Measurements from ENCODE around the gene UBA52.

DNA sequence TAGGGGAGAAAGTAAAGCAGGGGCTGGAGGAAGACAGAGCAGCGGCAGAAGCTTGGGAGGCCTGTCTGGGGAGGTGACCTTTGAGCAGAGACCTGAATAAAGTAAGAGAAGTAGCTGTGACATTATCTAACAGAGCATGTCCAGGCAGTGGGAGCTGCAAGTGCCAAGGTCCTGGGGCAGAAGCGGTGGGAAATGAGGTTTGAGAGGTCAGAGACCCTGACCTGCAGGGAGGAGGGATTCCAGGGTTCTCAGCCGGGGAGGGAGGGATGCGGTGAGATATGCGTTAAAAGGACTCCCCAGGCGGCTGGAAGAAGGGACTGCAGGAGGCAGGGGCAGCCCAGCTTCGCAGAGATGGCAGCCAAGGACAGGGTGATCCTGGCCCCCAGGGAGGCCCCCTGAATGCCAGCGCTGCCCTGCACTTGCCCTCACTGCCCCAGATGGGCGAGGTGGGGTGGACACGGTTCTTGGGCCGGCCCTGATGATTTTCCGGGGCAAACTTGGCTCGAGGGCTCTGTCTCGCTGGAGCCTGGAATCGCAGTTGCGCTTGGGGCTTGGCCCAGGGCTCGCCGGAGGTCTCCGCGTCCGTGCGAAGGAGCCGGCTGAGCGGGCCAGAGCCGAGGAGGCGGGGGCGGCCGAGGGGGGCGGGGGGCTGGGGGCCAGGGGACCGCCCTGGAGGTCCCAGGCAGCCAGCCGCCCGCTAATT is 31.7 kb downstream of the UBA52 start:
- TF ChIP-seq, protein P1, sequence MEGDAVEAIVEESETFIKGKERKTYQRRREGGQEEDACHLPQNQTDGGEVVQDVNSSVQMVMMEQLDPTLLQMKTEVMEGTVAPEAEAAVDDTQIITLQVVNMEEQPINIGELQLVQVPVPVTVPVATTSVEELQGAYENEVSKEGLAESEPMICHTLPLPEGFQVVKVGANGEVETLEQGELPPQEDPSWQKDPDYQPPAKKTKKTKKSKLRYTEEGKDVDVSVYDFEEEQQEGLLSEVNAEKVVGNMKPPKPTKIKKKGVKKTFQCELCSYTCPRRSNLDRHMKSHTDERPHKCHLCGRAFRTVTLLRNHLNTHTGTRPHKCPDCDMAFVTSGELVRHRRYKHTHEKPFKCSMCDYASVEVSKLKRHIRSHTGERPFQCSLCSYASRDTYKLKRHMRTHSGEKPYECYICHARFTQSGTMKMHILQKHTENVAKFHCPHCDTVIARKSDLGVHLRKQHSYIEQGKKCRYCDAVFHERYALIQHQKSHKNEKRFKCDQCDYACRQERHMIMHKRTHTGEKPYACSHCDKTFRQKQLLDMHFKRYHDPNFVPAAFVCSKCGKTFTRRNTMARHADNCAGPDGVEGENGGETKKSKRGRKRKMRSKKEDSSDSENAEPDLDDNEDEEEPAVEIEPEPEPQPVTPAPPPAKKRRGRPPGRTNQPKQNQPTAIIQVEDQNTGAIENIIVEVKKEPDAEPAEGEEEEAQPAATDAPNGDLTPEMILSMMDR (IDR thresholded peaks at IDR 0.05), result peak; percentile 29
- TF ChIP-seq EZH2phosphoT487 (IDR thresholded peaks at IDR 0.05), result no peak
